HL-60 (cell line): ENCODE measurements around the gene SIRT6.

ENCODE experiments used
- DNase-seq, 2 experiments: peaks; one replicate each; pipeline ENCODE4 v3.0.0-alpha.2; 2010 to 2020; ENCODE audit warnings: low read depth in 1 of 2, low spot score in 1 of 2
- H3K27ac ChIP-seq: fragments of 250-450 bp; sonication (Bioruptor Pico); replicated peaks from 2 replicates; pipeline ENCODE4 v1.5.1; 2020; ENCODE audit warnings: mild to moderate bottlenecking, moderate library complexity
- H3K27me3 ChIP-seq: fragments of 250-450 bp; sonication (Bioruptor Pico); 2 replicates; pipeline ENCODE4 v1.5.1; 2021; ENCODE audit warnings: mild to moderate bottlenecking, moderate library complexity; ENCODE audit not compliant: insufficient read depth, poor library complexity, severe bottlenecking
- H3K4me3 ChIP-seq: replicated peaks from 2 replicates; pipeline ENCODE4 v1.5.1; 2011; ENCODE audit warnings: mild to moderate bottlenecking, control low read depth, low read length; ENCODE audit not compliant: insufficient read depth
- GABPA ChIP-seq: IDR thresholded peaks from 2 replicates; pipeline ENCODE4 v1.6.1; 2012; ENCODE audit warnings: low read depth
- POLR2AphosphoS5 ChIP-seq: IDR thresholded peaks from 2 replicates; pipeline ENCODE4 v1.6.1; 2012; ENCODE audit warnings: low read depth
- SPI1 ChIP-seq: IDR thresholded peaks from 2 replicates; pipeline ENCODE4 v1.6.1; 2012; ENCODE audit warnings: low read depth, mild to moderate bottlenecking, borderline replicate concordance
- TF ChIP-seq, protein P1 (sequence below): IDR thresholded peaks from 2 replicates; pipeline ENCODE4 v1.6.1; 2012; ENCODE audit warnings: low read depth; ENCODE audit not compliant: insufficient replicate concordance
- TF ChIP-seq, protein P2 (sequence below): IDR thresholded peaks from one replicate; pipeline ENCODE4 v1.5.1; 2011; ENCODE audit warnings: low read length, control low read depth, inconsistent platforms; ENCODE audit not compliant: insufficient read depth

The SIRT6 gene

DNA sequence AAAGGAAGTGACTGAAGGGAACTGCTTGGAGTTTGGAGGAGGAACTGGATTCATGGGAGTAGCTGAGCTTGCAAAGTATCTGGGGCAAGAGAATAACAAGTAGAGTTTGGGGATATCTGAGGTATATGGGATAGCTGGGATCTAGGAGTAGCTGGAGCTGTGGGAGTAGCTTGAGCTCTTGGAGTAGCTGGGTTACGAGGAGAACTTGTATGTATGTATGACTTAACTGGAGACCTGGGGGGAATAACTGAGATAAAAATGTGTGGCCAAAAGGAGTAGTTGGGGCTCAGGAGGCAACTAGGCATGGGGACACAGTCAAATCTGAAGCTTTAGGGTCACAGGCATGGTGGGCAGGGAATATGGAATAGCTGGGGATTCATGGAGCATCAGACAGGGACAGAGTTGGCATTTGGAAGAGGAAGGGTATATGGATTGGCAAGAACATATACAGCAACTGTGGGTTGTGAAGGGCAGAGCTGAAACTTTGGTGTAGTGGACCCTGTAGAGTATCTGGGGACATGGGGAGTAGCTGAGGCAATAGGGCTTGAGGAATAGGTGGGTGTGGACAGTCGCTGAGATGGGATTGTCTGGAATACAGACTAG, 18.7 kb upstream of the SIRT6 start:
- Histone ChIP-seq H3K27ac (no peak overlapping the region), H3K27me3 (peaks cover 14% of the 10 kb centered on the region), H3K4me3 (no peak overlapping the region)
- TF ChIP-seq, protein P1, sequence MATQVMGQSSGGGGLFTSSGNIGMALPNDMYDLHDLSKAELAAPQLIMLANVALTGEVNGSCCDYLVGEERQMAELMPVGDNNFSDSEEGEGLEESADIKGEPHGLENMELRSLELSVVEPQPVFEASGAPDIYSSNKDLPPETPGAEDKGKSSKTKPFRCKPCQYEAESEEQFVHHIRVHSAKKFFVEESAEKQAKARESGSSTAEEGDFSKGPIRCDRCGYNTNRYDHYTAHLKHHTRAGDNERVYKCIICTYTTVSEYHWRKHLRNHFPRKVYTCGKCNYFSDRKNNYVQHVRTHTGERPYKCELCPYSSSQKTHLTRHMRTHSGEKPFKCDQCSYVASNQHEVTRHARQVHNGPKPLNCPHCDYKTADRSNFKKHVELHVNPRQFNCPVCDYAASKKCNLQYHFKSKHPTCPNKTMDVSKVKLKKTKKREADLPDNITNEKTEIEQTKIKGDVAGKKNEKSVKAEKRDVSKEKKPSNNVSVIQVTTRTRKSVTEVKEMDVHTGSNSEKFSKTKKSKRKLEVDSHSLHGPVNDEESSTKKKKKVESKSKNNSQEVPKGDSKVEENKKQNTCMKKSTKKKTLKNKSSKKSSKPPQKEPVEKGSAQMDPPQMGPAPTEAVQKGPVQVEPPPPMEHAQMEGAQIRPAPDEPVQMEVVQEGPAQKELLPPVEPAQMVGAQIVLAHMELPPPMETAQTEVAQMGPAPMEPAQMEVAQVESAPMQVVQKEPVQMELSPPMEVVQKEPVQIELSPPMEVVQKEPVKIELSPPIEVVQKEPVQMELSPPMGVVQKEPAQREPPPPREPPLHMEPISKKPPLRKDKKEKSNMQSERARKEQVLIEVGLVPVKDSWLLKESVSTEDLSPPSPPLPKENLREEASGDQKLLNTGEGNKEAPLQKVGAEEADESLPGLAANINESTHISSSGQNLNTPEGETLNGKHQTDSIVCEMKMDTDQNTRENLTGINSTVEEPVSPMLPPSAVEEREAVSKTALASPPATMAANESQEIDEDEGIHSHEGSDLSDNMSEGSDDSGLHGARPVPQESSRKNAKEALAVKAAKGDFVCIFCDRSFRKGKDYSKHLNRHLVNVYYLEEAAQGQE, result no peak
- TF ChIP-seq POLR2AphosphoS5, result no peak
- TF ChIP-seq, protein P2, sequence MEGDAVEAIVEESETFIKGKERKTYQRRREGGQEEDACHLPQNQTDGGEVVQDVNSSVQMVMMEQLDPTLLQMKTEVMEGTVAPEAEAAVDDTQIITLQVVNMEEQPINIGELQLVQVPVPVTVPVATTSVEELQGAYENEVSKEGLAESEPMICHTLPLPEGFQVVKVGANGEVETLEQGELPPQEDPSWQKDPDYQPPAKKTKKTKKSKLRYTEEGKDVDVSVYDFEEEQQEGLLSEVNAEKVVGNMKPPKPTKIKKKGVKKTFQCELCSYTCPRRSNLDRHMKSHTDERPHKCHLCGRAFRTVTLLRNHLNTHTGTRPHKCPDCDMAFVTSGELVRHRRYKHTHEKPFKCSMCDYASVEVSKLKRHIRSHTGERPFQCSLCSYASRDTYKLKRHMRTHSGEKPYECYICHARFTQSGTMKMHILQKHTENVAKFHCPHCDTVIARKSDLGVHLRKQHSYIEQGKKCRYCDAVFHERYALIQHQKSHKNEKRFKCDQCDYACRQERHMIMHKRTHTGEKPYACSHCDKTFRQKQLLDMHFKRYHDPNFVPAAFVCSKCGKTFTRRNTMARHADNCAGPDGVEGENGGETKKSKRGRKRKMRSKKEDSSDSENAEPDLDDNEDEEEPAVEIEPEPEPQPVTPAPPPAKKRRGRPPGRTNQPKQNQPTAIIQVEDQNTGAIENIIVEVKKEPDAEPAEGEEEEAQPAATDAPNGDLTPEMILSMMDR, result no peak
- TF ChIP-seq SPI1, result no peak
- TF ChIP-seq GABPA, result no peak
- no peak for DNase-seq

DNA sequence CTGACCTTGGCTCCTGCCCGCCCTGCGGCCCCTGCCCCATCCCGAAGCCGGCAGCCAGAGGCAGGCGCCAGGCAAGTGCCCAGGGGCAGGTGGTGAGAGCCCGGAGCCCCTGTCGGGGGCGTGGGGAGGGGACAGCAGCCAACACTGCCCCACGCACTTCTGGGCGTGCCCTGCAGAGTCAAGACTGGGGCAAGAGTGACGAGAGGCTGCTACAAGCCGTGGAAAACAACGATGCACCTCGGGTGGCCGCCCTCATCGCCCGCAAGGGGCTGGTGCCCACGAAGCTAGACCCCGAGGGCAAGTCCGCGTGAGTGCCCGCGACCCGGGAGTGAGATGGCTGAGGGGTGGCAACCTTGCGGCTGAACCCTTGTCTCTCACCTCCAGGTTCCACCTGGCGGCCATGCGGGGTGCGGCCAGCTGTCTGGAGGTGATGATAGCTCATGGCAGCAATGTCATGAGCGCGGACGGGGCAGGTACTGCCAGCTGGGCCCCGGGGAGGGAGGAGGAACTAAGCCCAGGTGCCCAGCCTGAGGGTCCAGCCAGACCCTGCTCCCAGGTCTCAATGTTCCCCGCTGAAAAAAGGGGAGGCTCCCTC, 17.4 kb upstream of the SIRT6 start:
- Histone ChIP-seq H3K27ac (no peak overlapping the region), H3K4me3 (no peak overlapping the region), H3K27me3 (peaks cover 14% of the 10 kb centered on the region)
- no peak for DNase-seq
- TF ChIP-seq SPI1, result no peak
- TF ChIP-seq POLR2AphosphoS5, result no peak
- TF ChIP-seq, protein P1, result no peak
- TF ChIP-seq GABPA, result no peak
- TF ChIP-seq, protein P2, result no peak

DNA sequence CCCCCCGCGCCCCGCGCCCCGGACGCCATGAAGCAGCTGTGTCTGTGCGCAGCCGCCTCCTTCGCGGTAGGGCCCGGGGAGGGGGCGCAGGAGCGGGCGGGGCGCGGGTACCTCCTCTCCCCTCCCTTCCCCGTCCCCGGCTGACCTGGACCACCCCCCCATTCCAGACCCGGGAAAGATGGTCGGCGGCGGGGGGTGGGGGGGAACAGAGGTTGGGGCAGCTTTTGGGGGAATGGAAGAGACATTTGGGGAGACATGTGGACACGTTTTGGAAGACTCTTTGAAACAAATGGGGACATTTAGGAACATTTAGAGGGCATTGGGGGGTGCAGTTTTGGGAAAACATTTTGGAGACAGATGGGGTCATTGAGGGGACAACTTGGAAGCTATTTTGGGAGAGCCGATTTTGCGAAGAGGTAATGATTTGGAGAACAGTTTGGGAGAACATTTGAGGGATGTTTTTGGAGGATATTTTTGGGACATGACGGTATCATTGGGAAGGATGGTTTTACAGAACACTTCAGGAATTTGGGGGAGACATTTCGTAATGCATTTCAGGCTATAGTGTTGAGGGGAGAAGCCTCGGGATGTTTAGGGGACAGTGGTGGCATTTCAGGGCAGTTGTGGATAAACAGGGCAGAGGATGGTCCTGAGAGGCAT, 16.2 kb upstream of the SIRT6 start:
- no peak for DNase-seq
- no peak overlapping the region for H3K4me3 ChIP-seq
- peaks cover 14% of the 10 kb centered on the region for H3K27me3 ChIP-seq
- H3K27ac ChIP-seq, result no peak overlapping the region
- TF ChIP-seq, protein P2, result no peak
- TF ChIP-seq SPI1 (no peak), POLR2AphosphoS5 (no peak), GABPA (no peak)
- TF ChIP-seq, protein P1, result no peak
